ENCODE results near the gene OR1I1.
"Not testable (repeated sequence)": the region's sequence is repeated elsewhere in the genome, so short reads cannot be mapped to it uniquely, and the experiment has no call there.

GRCh38 chr19:15080002-15080401 is 2.0 kb upstream of the OR1I1 start:
- TF ChIP-seq CTCF (conservative IDR thresholded peaks at IDR 0.05 in 1 of 2, IDR thresholded peaks at IDR 0.05 in 1 of 2; ENCODE audit: extremely low read depth in 1 of 2, insufficient read depth in 1 of 2, low read depth in 1 of 2, low read length in 2 of 2); EZH2 (IDR thresholded peaks at IDR 0.05; ENCODE audit: borderline replicate concordance, low read length): not testable (repeated sequence)

Measured in mammary epithelial cell (primary cell).